GM18951 (cell line): ENCODE results near the gene SDHAF2.
"Not testable (repeated sequence)": the region's sequence is repeated elsewhere in the genome, so short reads cannot be mapped to it uniquely, and the experiment has no call there.

Source experiments
- POLR2A ChIP-seq: IDR thresholded peaks from 4 replicates; pipeline ENCODE4 v1.6.1; 2011; ENCODE audit warnings: mild to moderate bottlenecking; ENCODE audit not compliant: insufficient read length, insufficient read depth; ENCODE audit errors: extremely low read depth
- in situ Hi-C: fragments of 300-500 bp; cut with MboI; formaldehyde crosslinking; loops from one replicate; pipeline ENCODE4 v1.12.0; 2022; ENCODE audit warnings: low sequenced_read_pairs, mixed read lengths, inconsistent platforms; ENCODE audit not compliant: unreplicated experiment

SDHAF2 gene

DNA sequence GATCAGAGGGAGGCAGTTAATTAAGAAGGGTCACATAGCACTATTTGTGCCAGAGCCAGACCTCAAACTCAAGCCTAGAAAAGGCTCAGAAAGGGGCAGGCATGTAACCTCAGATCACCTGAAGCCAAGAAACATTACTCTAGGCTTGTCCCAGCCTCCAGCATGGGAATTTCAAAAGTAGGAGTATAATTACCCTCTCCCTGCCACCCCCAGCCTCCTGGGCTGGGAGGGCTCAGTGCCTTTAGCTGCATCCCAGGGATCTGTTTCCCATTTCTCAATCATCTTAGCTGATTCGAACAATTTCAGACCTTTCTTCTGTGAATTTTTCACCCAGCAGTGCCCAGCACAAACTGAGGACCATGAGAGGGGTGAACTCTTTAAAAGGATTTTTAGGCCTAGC, 45.5 kb downstream of the SDHAF2 start:
- in situ Hi-C loops: no loop called here
- no peak for TF ChIP-seq POLR2A

GRCh38 chr11:61476371-61476770, 46.4 kb downstream of the SDHAF2 start:
- in situ Hi-C loops: no loop called here
- no peak for TF ChIP-seq POLR2A

- in situ Hi-C loops: no loop called here
- TF ChIP-seq POLR2A: no peak
These were observed 47.2 kb downstream of the SDHAF2 start for GRCh38 chr11:61477126-61477525.

GRCh38 chr11:61477727-61478148, 47.8 kb downstream of the SDHAF2 start:
- no peak for TF ChIP-seq POLR2A
- in situ Hi-C loops: no loop called here

DNA sequence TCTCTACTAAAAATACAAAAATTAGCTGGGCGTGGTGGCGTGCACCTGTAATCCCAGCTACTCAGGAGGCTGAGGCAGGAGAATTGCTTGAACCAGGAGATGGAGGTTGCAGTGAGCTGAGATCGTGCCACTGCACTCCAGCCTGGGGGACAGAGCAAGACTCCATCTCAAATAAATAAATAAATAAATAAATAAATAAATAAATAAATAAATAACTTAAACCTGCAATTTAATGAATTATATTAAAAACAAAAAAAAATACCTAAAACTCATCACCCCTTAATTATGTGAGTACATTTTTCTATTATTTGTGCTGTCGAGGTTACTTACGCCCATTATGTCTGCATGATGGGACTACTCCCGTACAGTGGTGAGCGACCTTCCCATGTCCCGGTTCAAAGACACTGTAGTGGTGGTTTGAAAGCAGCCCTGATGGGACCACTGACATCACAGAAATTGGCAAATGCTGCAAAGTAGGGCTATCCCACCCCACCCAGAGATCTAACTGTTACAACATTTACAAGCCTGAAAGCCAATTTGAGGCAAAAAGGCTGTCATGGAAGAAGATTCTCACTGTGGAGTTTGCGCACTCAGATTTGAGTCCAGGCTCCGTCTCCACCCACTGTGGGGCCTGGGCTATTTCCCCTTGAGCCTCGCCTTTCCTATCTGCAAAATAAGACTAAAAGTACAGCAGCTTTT, 49.6 kb downstream of the SDHAF2 start:
- in situ Hi-C loops: not testable (repeated sequence)

GRCh38 chr11:61480261-61480993, 50.5 kb downstream of the SDHAF2 start:
- no peak for TF ChIP-seq POLR2A
- in situ Hi-C loops: no loop called here

GRCh38 chr11:61480994-61481335, 51.0 kb downstream of the SDHAF2 start:
- in situ Hi-C loops: no loop called here
- TF ChIP-seq POLR2A: no peak

DNA sequence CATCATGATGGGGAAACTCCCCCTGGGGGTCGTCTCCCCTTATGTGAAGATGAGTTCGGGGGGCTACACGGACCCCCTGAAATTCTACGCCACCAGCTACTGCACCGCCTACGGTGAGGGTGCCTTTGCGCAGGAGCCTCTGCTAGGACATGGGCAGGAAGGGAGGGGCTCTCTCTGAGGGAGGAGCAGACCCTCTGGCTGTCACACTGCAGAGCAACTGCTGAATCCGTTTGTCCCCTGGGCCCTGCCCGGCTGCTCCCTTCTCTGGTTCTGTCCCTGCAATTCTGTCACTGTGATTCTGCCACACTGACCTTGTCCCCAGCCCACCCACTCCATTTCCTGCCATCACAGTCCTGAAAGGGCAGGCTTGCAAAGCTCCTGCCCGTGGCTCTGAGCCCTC, 51.9 kb downstream of the SDHAF2 start:
- in situ Hi-C loops: no loop called here
- no peak for TF ChIP-seq POLR2A

- in situ Hi-C loops: no loop called here
These were observed 52.6 kb downstream of the SDHAF2 start for GRCh38 chr11:61482513-61482912.

DNA sequence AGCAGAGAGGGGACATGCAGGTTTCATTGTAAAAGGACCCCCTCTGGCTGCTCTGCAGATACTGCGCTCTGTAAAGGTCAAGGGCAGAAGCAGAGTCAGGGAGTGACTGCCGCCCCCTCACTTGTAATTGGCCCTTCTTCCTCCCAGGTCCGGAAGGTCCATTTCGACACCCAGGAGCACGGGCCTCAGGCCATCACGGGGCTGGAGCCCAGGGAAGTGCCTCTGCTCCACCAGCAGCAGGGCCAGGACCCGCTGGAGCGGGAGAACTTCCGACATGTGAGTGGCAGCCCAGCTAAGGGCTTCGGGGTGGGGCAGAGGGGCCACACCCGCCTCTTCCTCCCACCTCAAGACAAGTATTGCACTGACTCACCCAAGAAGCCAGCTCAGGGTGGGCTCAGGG, 54.6 kb downstream of the SDHAF2 start:
- no peak for TF ChIP-seq POLR2A
- in situ Hi-C loops: no loop called here

More at GRCh38 chr11:61482513-61482912, 52.6 kb downstream of the SDHAF2 start:
- TF ChIP-seq POLR2A: no peak

DNA sequence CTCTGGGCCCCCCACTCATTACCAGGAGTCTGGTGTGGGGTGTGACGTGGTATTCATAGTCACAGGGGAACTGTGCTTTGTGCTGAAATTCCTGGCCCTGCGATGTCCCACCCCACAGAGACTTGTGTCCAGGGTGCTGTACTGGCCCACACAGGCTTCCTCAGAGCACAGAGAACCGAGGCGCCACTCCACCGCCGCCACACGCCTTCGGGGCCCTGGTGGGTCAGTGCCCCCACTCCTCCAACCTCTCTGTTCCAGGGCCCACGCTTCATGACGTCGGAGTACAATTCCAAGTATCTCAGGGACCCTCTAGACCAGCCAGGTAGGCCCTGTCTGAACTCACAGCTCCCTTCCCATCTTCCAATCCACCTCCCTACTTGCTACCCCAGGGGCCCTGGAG, 55.2 kb downstream of the SDHAF2 start:
- TF ChIP-seq POLR2A: no peak
- in situ Hi-C loops: no loop called here

GRCh38 chr11:61486011-61486620, 56.2 kb downstream of the SDHAF2 start:
- TF ChIP-seq POLR2A: no peak
- in situ Hi-C loops: no loop called here

DNA sequence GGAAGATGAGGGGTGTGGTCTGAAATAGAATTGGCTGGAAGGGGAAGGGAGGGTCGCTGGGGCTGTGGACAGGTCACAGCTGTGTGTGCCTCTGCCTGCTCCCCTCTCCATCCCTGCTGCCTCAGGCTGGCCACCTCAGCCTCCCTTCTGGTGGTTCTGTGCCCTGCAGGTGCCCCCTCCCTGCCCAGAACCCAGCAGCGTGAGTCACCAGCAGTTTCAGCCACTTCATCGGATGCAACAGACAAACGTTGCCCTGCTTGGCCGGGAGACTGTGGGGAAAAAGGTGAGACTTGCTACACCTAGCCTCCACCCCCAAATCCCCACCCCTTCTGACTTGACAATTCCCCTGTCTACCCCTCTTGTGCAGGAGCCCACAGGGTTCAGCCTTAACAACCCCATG, 56.9 kb downstream of the SDHAF2 start:
- in situ Hi-C loops: no loop called here

More for the DNA sequence above, 56.9 kb downstream of the SDHAF2 start:
- no peak for TF ChIP-seq POLR2A
